NCI-H748 (cell line): Measurements from ENCODE around the gene ST8SIA6.
"Not testable (repeated sequence)": the region's sequence is repeated elsewhere in the genome, so short reads cannot be mapped to it uniquely, and the experiment has no call there.

Experiments used
- DNase-seq: peaks from one replicate; lab custom pipeline; 2025; ENCODE audit not compliant: unreplicated experiment; lab: John Stamatoyannopoulos, UW

ST8SIA6 gene

GRCh38 chr10:17427201-17427600 lies 27.2 kb downstream of the ST8SIA6 start:
- no peak for DNase-seq

- no peak for DNase-seq
Measured at GRCh38 chr10:17426263-17426750, 28.1 kb downstream of the ST8SIA6 start.

- DNase-seq: no peak
Measured at GRCh38 chr10:17425584-17426262, 28.7 kb downstream of the ST8SIA6 start.

GRCh38 chr10:17423632-17424186 lies 30.7 kb downstream of the ST8SIA6 start:
- no peak for DNase-seq

- no peak for DNase-seq
Measured at GRCh38 chr10:17422931-17423330, 31.5 kb downstream of the ST8SIA6 start.

- DNase-seq: no peak
Measured at GRCh38 chr10:17418249-17418648, 36.1 kb downstream of the ST8SIA6 start.

GRCh38 chr10:17416442-17417211 lies 37.8 kb downstream of the ST8SIA6 start:
- no peak for DNase-seq

- no peak for DNase-seq
Measured at GRCh38 chr10:17415046-17415658, 39.2 kb downstream of the ST8SIA6 start.

GRCh38 chr10:17414484-17414883 lies 39.9 kb downstream of the ST8SIA6 start:
- no peak for DNase-seq

GRCh38 chr10:17413876-17414275 lies 40.5 kb downstream of the ST8SIA6 start:
- no peak for DNase-seq

GRCh38 chr10:17412323-17412722 lies 42.1 kb downstream of the ST8SIA6 start:
- peak; percentile 27 for DNase-seq

- DNase-seq: peak; percentile 33
Measured at GRCh38 chr10:17410907-17411306, 43.5 kb downstream of the ST8SIA6 start.

GRCh38 chr10:17409170-17409733 lies 45.1 kb downstream of the ST8SIA6 start:
- DNase-seq: peak; percentile 3

- no peak for DNase-seq
Measured at GRCh38 chr10:17407047-17407446, 47.3 kb downstream of the ST8SIA6 start.

GRCh38 chr10:17406036-17406834 lies 48.2 kb downstream of the ST8SIA6 start:
- DNase-seq: no peak

GRCh38 chr10:17403161-17403560 lies 51.2 kb downstream of the ST8SIA6 start:
- DNase-seq: no peak

GRCh38 chr10:17402040-17402439 lies 52.4 kb downstream of the ST8SIA6 start:
- not testable (repeated sequence) for DNase-seq

- no peak for DNase-seq
Measured at GRCh38 chr10:17396004-17396403, 58.4 kb downstream of the ST8SIA6 start.

- no peak for DNase-seq
Measured at GRCh38 chr10:17394854-17395253, 59.5 kb downstream of the ST8SIA6 start.

- DNase-seq: peak; percentile 97
Measured at GRCh38 chr10:17387861-17388503, 66.4 kb downstream of the ST8SIA6 start.
